ENCODE data around the gene LAMC2. TPM values are rescaled to one million over a fixed set of nuclear protein-coding genes. Genes with fewer than 3 reads are reported as not detected.

Gene LAMC2
- total RNA-seq, 4 donors from 2014 or later, result 11.2 to 32.6 (median 14.9) TPM

DNA sequence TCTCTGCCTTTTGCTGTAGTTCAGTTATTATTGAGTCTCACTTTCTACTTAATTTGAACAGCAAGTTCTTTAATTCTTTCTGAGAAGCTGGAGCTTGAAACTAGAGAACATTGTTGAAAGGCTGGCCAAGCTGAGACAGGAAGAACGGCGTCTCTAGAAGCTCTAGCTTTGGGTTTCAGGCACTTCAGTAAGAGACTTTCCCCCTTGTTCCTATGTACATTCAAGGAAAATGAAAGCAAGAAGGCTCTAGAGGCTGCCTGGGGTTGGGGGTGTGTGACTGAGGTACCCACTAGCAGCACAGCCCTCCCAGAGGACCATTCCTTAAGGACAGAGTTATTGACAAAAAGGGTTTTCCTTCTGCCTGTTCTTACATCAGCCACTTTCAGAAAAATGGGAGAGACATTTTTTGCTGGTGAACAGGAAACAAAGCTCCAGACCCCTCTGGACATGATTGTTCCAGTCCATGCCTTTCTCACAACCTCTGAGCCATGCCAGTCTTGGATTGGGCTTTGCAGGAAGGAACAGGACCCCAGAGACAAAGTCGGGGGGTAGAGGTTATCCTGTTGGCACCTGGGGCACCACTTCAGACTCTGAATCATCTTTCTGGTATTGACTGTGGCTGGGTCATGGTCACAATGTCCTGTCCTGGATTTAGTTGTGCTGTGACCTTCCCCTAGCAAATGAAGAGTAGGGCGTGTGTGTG lies 63.1 kb downstream of the LAMC2 start:
- Histone ChIP-seq H3K27ac (replicated peaks in 1 of 4) (no peak overlapping the region), H3K36me3 (no peaks in the 10 kb centered on the region), H3K4me1 (peaks cover 0 to 4% (median 2%) of the 10 kb centered on the region in 4 donors), H3K27me3 (no peaks in the 10 kb centered on the region), H3K9me3 (no peaks in the 10 kb centered on the region), H3K4me3 (no peak overlapping the region)
- TF ChIP-seq POLR2AphosphoS5 (IDR thresholded peaks at IDR 0.05), result no peak
- TF ChIP-seq, protein P1, sequence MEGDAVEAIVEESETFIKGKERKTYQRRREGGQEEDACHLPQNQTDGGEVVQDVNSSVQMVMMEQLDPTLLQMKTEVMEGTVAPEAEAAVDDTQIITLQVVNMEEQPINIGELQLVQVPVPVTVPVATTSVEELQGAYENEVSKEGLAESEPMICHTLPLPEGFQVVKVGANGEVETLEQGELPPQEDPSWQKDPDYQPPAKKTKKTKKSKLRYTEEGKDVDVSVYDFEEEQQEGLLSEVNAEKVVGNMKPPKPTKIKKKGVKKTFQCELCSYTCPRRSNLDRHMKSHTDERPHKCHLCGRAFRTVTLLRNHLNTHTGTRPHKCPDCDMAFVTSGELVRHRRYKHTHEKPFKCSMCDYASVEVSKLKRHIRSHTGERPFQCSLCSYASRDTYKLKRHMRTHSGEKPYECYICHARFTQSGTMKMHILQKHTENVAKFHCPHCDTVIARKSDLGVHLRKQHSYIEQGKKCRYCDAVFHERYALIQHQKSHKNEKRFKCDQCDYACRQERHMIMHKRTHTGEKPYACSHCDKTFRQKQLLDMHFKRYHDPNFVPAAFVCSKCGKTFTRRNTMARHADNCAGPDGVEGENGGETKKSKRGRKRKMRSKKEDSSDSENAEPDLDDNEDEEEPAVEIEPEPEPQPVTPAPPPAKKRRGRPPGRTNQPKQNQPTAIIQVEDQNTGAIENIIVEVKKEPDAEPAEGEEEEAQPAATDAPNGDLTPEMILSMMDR (IDR thresholded peaks at IDR 0.05), result no peak
- no peak for TF ChIP-seq POLR2A (IDR thresholded peaks at IDR 0.05; ENCODE audit: low read depth)
- TF ChIP-seq EP300 (IDR thresholded peaks at IDR 0.05), result no peak
- no peak for DNase-seq (ENCODE audit: extremely low spot score)
- intact Hi-C loops (cut with DNase I), result no loop called here
- WGBS, result 83% methylated on average over 4 of the region's 4 CpGs

GRCh38 chr1:183249941-183250452 lies 63.9 kb downstream of the LAMC2 start:
- Histone ChIP-seq H3K36me3 (no peaks in the 10 kb centered on the region), H3K27me3 (no peaks in the 10 kb centered on the region), H3K4me3 (no peak overlapping the region), H3K4me1 (peaks cover 0 to 3% (median 0%) of the 10 kb centered on the region in 4 donors), H3K27ac (replicated peaks in 1 of 4) (no peak overlapping the region), H3K9me3 (peaks cover 0 to under 1% (median 0%) of the 10 kb centered on the region in 4 donors)
- WGBS, result 87% methylated on average over 5 of the region's 5 CpGs
- DNase-seq (ENCODE audit: extremely low spot score), result no peak
- intact Hi-C loops (cut with DNase I), result no loop called here
- TF ChIP-seq EP300 (IDR thresholded peaks at IDR 0.05), result no peak
- no peak for TF ChIP-seq POLR2AphosphoS5 (IDR thresholded peaks at IDR 0.05)
- TF ChIP-seq, protein P1 (IDR thresholded peaks at IDR 0.05), result no peak
- TF ChIP-seq POLR2A (IDR thresholded peaks at IDR 0.05; ENCODE audit: low read depth), result no peak

GRCh38 chr1:183251101-183251958 lies 65.3 kb downstream of the LAMC2 start:
- no peak for DNase-seq (ENCODE audit: extremely low spot score)
- H3K4me1 ChIP-seq, result no peaks in the 10 kb centered on the region
- WGBS, result 93% methylated on average over 12 of the region's 12 CpGs
- H3K27me3 ChIP-seq, result no peaks in the 10 kb centered on the region
- H3K27ac ChIP-seq (replicated peaks in 1 of 4), result no peak overlapping the region
- H3K9me3 ChIP-seq, result peaks cover 0 to 3% (median 0%) of the 10 kb centered on the region in 4 donors
- intact Hi-C loops (cut with DNase I), result no loop called here
- TF ChIP-seq, protein P1 (IDR thresholded peaks at IDR 0.05), result no peak
- no peak for TF ChIP-seq POLR2AphosphoS5 (IDR thresholded peaks at IDR 0.05)
- TF ChIP-seq POLR2A (IDR thresholded peaks at IDR 0.05; ENCODE audit: low read depth), result no peak
- TF ChIP-seq EP300 (IDR thresholded peaks at IDR 0.05), result no peak
- no peaks in the 10 kb centered on the region for H3K36me3 ChIP-seq
- H3K4me3 ChIP-seq, result no peak overlapping the region

DNA sequence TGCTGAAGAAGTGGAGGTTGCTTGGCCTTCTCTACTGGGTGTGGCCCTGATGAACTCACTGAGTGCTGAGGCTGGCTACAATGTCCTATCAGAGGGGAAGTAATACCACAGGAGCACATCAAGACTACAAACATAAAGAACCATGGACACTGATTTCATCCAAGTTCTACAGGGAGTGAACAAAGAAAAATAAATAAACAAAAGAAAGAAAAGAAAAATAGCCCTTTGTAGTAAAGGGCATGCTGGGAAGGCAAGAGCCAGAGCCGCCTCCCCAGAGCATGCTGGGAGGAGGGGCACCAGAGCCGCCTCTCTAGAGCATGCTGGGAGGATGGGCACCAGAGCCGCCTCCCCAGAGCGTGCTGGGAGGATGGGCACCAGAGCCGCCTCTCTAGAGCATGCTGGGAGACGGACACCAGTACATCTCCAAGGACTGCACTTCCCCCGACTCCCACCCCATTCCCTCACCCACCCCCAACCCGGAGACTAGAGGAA lies 65.9 kb downstream of the LAMC2 start:
- no peaks in the 10 kb centered on the region for H3K36me3 ChIP-seq
- H3K4me3 ChIP-seq, result no peak overlapping the region
- TF ChIP-seq, protein P1 (IDR thresholded peaks at IDR 0.05), result no peak
- no peak for TF ChIP-seq EP300 (IDR thresholded peaks at IDR 0.05)
- TF ChIP-seq POLR2A (IDR thresholded peaks at IDR 0.05; ENCODE audit: low read depth), result no peak
- no peak for TF ChIP-seq POLR2AphosphoS5 (IDR thresholded peaks at IDR 0.05)
- DNase-seq (ENCODE audit: extremely low spot score), result no peak
- H3K27me3 ChIP-seq, result no peaks in the 10 kb centered on the region
- no peak overlapping the region for H3K27ac ChIP-seq (replicated peaks in 1 of 4)
- H3K9me3 ChIP-seq, result peaks cover 0 to 3% (median 0%) of the 10 kb centered on the region in 4 donors
- WGBS, result 92% methylated on average over 7 of the region's 8 CpGs
- H3K4me1 ChIP-seq, result no peaks in the 10 kb centered on the region
- intact Hi-C loops (cut with DNase I), result no loop called here

All from esophagus muscularis mucosa (tissue), 4 donors.